NCI-H446 treated with DMSO at 0.1 percent for 48 hours (cell line): ENCODE measurements around the gene USP48.

Source experiments
- DNase-seq: peaks from one replicate; lab custom pipeline; 2025; lab: John Stamatoyannopoulos, UW

The USP48 gene

DNA sequence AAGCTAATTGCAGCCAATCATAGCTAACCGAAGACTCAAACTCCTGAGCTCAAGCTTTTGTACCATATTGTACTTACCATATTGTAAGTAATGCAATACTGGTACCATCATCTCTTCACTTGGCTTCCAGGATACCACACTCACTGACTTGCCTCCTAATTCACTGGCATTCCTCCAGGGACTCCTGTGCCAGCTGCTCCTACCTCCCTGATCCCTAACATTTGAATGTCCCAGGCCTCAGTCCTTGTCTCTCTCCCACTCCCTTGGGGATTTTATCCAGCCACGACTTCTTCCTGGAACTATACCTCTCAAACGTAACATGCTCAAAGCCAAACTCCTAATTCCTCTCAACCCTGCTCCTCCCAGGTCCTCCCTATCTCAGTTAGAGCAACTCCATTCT lies 33.8 kb downstream of the USP48 start:
- DNase-seq = peak; percentile 60

GRCh38 chr1:21743476-21743875 lies 39.5 kb downstream of the USP48 start:
- no peak for DNase-seq

GRCh38 chr1:21742578-21742977 lies 40.4 kb downstream of the USP48 start:
- no peak for DNase-seq

DNA sequence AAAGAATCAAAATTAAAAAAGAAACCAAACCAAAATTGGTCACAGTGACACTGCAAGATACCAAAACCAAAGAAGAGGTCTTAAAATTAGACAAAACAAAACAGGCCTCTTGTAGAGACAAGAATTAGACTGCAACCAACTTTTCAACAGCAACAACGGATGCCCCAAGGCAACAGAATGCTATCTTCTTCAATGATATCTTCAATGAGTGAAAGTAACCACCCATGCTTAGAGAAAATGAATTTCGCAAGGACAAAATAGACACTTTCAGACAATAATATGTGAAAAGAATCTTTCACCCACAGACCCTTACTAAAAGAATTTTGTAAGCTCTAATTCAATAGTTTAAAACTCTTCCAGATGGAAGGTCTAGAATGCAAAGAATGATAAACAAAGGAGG lies 41.7 kb downstream of the USP48 start:
- DNase-seq = no peak

- DNase-seq = no peak
These were observed 46.1 kb downstream of the USP48 start for GRCh38 chr1:21736876-21737275.

- no peak for DNase-seq
These were observed 46.9 kb downstream of the USP48 start for GRCh38 chr1:21736011-21736410.

DNA sequence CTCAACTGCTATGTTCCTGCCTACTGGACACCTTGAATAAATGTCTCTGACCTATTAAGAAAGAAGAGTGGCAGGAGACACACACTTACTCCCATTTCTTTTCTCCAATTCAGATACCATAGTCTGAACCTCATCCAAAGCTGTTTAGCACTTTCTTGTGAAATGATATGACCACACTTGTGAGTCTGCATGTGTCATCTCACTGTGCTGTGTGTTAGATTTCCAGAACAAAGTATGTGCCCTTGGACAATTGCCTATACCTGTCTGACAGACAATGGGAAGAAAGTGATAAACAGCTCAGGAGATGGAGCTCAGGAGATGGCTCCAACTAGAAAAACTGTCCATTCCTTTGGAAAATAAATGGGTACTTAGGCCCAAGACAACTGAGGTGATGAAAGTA lies 48.4 kb downstream of the USP48 start:
- no peak for DNase-seq

DNA sequence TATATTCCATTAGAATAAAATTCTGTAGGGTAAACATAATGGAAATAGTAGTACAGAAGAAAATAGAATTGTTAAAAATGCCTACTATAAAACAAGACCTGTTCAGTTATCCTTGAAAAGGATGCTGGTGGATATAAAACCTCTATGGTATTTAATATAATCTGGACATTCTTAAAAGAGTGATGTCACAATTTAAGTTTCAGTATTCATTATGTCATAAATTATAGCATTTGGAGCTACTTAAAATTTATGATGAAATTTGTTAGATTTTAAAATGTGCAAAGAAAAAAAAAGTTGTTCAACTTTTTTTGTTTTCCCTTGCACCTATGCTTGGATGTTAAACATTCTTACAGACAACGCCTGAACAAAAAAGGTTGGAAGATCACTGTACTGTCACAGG lies 50.3 kb downstream of the USP48 start:
- no peak for DNase-seq

DNA sequence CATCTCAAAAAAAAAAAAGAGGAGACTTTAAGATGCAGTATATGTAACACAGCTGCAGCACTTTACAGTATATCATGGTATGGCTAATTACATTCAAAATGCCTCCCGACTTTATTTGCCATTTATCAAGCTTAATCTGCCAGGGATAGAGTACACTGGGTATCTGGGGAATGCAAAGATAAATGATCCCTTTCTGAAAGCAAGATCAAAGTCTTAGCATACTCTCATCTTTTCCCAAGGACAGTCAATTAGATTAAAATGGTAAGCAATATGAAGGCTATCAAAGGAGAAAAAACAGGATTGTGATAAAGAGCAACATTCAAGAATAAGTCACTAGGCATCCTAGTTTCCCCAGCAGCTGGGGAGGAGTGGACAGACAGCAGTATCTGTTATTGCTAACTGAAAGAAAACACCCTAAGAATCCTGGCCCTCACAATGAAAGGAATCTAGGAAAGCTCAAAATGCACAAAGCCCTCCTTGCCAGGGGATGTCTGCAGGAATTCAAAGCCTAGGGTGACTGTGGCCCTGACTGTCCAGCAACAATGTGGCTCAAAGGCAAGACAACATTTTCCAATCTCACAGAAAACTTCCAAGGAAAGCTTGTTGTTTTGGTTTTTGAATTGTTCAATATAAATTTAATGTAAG lies 57.1 kb downstream of the USP48 start:
- no peak for DNase-seq

DNA sequence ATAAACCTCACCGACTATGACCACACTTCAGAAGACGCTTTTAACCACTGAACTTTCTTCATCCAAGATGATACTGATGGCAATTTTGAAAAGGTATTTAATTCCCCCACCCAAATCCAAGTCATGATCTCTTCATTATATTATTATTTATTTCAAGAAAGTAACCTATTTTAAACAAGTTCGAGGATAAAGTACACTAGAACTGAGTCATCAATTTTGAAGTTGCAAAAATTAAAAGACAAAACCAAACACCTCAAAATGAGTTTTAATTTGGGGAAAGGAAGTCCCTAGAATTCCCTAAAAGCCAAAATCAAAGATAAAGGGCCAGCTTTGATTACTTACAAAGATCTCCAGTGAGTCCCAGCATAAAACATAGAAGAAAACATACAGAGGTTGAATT lies 58.4 kb downstream of the USP48 start:
- no peak for DNase-seq

DNA sequence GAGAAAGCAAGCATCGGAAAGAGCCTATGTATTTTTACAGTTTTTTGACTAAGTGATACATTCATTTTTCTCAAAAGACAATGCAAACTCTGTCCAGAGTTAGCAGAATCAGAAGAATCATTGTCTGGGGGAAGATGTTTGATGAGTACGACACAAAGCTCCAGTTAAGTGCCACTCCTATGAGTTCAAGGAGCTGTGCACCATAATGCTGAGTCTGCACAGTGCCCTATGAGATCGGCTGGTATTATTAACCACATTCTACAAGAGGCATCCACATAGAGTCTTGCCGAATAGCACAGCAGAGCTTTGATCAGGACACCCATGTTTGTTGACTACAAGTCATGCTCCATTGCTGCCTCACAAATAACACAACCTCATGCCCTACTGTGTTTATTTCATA lies 58.9 kb downstream of the USP48 start:
- no peak for DNase-seq

GRCh38 chr1:21721295-21721985 lies 61.5 kb downstream of the USP48 start:
- DNase-seq = no peak

DNA sequence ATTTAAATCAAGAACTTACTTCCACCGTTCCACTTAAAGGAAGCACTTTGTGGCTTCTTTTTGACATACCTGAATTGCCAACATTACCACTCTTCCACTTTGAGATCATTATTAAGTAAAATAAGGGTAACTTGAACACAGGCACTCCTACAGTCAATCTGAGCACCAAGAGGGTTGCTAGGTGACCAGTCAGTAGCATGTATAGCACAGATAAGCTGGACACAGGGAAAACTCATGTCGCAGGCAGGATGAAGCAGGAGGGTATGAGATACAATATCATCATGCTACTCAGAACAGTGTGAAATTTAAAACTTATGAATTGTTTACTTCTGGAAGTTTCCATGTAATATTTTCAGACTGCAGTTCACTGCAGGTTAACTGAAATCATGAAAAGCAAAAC lies 66.8 kb downstream of the USP48 start:
- DNase-seq = no peak

GRCh38 chr1:21707891-21708290 lies 75.1 kb downstream of the USP48 start:
- no peak for DNase-seq

- no peak for DNase-seq
These were observed 75.7 kb downstream of the USP48 start for GRCh38 chr1:21707086-21707840.

GRCh38 chr1:21706151-21706835 lies 76.7 kb downstream of the USP48 start:
- DNase-seq = no peak

GRCh38 chr1:21705303-21705980 lies 77.5 kb downstream of the USP48 start:
- no peak for DNase-seq

DNA sequence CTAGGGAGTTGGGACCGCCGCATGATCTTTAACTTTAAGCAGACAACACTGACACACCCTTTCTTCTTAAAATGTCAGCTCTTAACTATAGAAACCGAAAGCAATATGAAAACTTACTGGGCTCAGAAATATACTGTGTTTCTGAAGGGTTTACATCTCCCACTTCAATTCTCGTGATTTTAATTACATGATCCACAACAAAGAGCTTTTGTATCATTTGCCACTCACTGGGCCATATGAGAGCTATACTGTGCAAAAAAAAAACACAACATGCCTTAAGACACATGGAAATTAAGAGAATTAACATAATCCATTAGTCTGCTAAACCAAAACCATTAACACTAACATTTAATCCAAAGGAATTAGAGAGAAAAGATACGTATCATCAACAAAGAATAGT lies 78.8 kb downstream of the USP48 start:
- no peak for DNase-seq

DNA sequence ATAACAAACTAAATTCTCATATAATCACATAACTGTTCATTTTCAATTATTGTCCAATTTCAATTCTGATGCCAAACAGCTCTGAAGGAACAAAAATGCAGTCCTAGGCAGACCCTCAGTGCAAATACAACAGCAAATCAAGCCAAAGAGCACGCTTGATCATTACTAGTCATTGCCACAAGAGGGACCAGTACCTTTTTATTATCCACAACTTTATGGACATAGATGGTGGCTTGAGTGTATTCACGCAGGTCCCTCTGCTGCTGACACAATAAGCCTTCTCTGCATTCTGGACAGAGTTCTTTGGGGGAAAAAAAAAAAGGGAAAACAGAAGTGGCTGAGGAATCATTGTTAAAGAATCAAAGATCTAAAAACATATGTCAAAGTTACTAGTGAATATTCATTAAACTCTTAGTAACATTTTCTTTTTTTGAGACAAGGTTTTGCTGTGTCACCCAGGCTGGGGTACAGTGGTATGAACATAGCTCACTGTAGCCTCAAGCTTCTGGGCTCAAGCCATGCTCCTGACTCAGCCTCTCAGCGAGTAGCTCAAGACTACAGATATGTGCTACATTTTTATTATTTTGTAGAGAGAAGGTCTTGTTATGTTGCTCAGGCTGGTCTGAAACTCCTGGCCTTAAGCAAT lies 79.5 kb downstream of the USP48 start:
- peak; percentile 9 for DNase-seq

- DNase-seq = no peak
These were observed 80.2 kb downstream of the USP48 start for GRCh38 chr1:21702780-21703179.

DNA sequence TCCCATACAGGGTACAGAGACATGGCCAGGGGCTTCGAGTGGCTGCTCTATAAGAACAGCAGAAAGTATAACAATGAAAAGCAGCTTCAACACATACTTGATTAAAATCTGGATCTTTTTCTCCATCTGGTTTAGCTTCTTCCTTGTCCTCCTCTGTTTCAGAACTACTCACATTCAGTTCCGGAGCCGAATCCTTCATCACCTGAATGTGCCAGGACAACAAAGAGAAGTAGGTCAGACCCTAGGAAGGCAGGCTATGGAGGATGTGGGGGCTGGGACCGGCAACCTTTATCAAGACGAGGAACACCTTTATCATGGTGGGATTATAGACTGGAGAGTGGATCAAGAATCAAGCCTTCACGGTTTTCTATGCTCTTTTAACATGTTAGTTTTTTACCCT lies 81.5 kb downstream of the USP48 start:
- DNase-seq = no peak

DNA sequence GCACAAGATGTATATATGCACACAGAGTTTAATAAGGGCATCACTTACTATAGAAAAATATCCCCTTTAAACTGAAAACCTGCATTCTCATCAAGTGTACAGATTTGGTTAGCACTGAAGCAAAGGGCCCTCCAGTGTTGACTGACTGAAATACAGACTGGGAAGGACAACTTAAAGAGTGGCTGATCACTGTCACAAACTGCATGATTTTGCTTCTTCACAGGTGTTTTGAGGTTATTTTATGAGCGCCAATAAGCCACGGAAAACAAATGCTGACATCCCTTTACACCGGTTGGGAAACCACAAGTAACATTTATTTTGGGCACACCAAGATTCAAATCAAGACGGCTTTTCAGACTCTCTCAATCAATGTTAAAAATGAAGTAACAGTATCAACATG lies 82.9 kb downstream of the USP48 start:
- DNase-seq = no peak
